HL-60 (cell line): ENCODE data around the gene ENPP4.

ENCODE experiments used
- DNase-seq, 2 experiments: peaks; one replicate each; pipeline ENCODE4 v3.0.0-alpha.2; 2010 to 2020; ENCODE audit warnings: low read depth in 1 of 2, low spot score in 1 of 2
- H3K27ac ChIP-seq: fragments of 250-450 bp; sonication (Bioruptor Pico); replicated peaks from 2 replicates; pipeline ENCODE4 v1.5.1; 2020; ENCODE audit warnings: mild to moderate bottlenecking, moderate library complexity
- H3K27me3 ChIP-seq: fragments of 250-450 bp; sonication (Bioruptor Pico); 2 replicates; pipeline ENCODE4 v1.5.1; 2021; ENCODE audit warnings: mild to moderate bottlenecking, moderate library complexity; ENCODE audit not compliant: insufficient read depth, poor library complexity, severe bottlenecking
- H3K4me3 ChIP-seq: replicated peaks from 2 replicates; pipeline ENCODE4 v1.5.1; 2011; ENCODE audit warnings: mild to moderate bottlenecking, control low read depth, low read length; ENCODE audit not compliant: insufficient read depth
- GABPA ChIP-seq: IDR thresholded peaks from 2 replicates; pipeline ENCODE4 v1.6.1; 2012; ENCODE audit warnings: low read depth
- POLR2AphosphoS5 ChIP-seq: IDR thresholded peaks from 2 replicates; pipeline ENCODE4 v1.6.1; 2012; ENCODE audit warnings: low read depth
- SPI1 ChIP-seq: IDR thresholded peaks from 2 replicates; pipeline ENCODE4 v1.6.1; 2012; ENCODE audit warnings: low read depth, mild to moderate bottlenecking, borderline replicate concordance
- TF ChIP-seq, protein P1 (sequence below): IDR thresholded peaks from one replicate; pipeline ENCODE4 v1.5.1; 2011; ENCODE audit warnings: low read length, control low read depth, inconsistent platforms; ENCODE audit not compliant: insufficient read depth
- TF ChIP-seq, protein P2 (sequence below): IDR thresholded peaks from 2 replicates; pipeline ENCODE4 v1.6.1; 2012; ENCODE audit warnings: low read depth; ENCODE audit not compliant: insufficient replicate concordance

ENPP4 gene

DNA sequence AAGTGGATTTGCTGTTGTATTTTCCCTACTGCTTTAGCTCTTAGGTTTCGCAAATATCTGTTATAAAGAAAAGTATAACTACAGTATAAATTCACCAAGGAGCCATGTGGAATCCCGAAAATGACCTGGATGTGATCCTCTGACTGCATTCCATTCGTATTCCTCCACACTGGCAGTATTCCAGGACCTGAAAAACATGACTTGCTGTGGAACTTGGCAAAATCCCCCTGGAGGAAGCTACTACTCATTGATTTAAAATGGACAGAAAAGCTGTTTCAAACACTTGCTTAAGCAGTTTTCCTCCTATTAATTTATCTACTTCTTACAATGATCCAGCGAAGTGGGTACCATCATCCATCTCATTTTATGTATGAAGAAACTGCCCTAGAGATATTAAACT is 54.3 kb downstream of the ENPP4 start:
- Histone ChIP-seq H3K27ac (no peak overlapping the region), H3K27me3 (peaks cover 28% of the 10 kb centered on the region), H3K4me3 (no peak overlapping the region)
- TF ChIP-seq GABPA: no peak
- TF ChIP-seq, protein P1, sequence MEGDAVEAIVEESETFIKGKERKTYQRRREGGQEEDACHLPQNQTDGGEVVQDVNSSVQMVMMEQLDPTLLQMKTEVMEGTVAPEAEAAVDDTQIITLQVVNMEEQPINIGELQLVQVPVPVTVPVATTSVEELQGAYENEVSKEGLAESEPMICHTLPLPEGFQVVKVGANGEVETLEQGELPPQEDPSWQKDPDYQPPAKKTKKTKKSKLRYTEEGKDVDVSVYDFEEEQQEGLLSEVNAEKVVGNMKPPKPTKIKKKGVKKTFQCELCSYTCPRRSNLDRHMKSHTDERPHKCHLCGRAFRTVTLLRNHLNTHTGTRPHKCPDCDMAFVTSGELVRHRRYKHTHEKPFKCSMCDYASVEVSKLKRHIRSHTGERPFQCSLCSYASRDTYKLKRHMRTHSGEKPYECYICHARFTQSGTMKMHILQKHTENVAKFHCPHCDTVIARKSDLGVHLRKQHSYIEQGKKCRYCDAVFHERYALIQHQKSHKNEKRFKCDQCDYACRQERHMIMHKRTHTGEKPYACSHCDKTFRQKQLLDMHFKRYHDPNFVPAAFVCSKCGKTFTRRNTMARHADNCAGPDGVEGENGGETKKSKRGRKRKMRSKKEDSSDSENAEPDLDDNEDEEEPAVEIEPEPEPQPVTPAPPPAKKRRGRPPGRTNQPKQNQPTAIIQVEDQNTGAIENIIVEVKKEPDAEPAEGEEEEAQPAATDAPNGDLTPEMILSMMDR: no peak
- no peak for TF ChIP-seq POLR2AphosphoS5
- TF ChIP-seq, protein P2, sequence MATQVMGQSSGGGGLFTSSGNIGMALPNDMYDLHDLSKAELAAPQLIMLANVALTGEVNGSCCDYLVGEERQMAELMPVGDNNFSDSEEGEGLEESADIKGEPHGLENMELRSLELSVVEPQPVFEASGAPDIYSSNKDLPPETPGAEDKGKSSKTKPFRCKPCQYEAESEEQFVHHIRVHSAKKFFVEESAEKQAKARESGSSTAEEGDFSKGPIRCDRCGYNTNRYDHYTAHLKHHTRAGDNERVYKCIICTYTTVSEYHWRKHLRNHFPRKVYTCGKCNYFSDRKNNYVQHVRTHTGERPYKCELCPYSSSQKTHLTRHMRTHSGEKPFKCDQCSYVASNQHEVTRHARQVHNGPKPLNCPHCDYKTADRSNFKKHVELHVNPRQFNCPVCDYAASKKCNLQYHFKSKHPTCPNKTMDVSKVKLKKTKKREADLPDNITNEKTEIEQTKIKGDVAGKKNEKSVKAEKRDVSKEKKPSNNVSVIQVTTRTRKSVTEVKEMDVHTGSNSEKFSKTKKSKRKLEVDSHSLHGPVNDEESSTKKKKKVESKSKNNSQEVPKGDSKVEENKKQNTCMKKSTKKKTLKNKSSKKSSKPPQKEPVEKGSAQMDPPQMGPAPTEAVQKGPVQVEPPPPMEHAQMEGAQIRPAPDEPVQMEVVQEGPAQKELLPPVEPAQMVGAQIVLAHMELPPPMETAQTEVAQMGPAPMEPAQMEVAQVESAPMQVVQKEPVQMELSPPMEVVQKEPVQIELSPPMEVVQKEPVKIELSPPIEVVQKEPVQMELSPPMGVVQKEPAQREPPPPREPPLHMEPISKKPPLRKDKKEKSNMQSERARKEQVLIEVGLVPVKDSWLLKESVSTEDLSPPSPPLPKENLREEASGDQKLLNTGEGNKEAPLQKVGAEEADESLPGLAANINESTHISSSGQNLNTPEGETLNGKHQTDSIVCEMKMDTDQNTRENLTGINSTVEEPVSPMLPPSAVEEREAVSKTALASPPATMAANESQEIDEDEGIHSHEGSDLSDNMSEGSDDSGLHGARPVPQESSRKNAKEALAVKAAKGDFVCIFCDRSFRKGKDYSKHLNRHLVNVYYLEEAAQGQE: no peak
- no peak for TF ChIP-seq SPI1
- DNase-seq: no peak

DNA sequence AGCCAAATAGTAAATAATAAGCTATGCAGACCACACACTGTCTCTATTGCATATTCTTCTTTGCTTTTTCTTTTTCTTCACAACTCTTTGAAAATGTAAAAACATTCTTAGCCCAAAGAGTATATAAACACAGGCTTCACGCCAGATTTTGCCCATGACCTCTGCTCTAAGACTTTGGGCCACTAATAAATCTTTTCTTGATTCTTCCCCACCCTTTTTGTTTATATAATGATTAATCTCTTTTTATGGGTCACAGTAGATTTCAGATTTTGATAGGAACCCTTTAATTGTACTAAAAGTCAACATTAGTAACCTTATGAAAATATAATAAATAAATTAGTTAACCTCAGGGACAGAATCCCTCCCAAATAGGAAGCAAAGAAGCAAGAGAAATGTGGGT is 56.8 kb downstream of the ENPP4 start:
- Histone ChIP-seq H3K27ac (no peak overlapping the region), H3K4me3 (no peak overlapping the region), H3K27me3 (peaks cover 24% of the 10 kb centered on the region)
- TF ChIP-seq GABPA (no peak), SPI1 (no peak), POLR2AphosphoS5 (no peak)
- TF ChIP-seq, protein P2: no peak
- TF ChIP-seq, protein P1: no peak
- DNase-seq: no peak

DNA sequence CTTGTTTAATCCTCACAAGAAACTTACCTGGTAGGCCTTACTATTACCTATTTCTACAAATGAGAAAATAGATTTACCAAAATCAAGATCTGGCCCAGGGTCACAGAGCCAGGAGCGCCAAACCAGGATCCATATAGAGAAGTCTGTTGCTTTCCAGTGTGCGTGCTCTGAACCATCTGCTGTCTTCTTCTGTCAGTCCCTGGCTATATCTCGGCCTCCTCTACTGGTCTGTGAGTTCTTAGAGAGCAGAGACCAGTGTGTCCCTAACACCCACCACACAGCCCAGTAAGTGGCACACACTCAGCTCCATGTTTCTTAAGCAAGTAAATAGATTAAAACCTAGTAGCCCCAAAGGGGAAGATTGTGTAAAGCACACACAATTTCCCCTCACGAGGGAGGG is 59.9 kb downstream of the ENPP4 start:
- Histone ChIP-seq H3K27me3 (peaks cover 14% of the 10 kb centered on the region), H3K27ac (no peak overlapping the region), H3K4me3 (no peak overlapping the region)
- no peak for DNase-seq
- TF ChIP-seq SPI1: no peak
- TF ChIP-seq POLR2AphosphoS5: no peak
- TF ChIP-seq GABPA: no peak

DNA sequence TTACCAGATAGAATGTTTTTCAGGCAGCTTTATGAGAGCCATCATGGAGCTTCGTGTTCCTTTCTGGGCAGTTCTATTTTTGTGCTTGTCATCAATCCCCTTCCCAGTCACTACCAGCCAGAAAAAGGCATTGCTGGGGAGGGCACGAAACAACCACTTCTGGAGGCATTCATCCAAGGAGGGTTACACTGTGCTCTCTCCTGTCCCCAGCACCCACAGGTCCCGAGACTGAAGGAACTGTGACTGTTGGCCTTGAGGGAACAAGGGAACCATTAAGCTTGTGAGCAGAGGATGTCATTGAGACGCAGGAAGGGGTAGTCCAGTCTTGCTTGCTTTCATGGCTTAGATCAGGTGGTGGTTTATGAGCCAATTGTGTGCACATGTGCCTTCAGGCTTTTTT is 61.1 kb downstream of the ENPP4 start:
- no peak for TF ChIP-seq GABPA
- TF ChIP-seq, protein P1: no peak
- no peak for TF ChIP-seq SPI1
- no peak for TF ChIP-seq POLR2AphosphoS5
- H3K4me3 ChIP-seq: no peak overlapping the region
- DNase-seq: no peak
- no peak overlapping the region for H3K27ac ChIP-seq
- peaks cover 8% of the 10 kb centered on the region for H3K27me3 ChIP-seq
